ENCODE measurements around the gene RASSF6.

GRCh38 chr4:73583666-73584065, 36.6 kb downstream of the RASSF6 start:
- TF ChIP-seq CTCF (IDR thresholded peaks at IDR 0.05) (no peak), POLR2A (IDR thresholded peaks at IDR 0.05) (no peak), EP300 (IDR thresholded peaks at IDR 0.05) (no peak)
